ENCODE results near the gene RAD51B.

GRCh38 chr14:68028075-68028474 is 208.5 kb downstream of the RAD51B start:
- TF ChIP-seq CTCF (IDR thresholded peaks at IDR 0.05) (no peak), POLR2A (IDR thresholded peaks at IDR 0.05) (no peak), EP300 (IDR thresholded peaks at IDR 0.05) (no peak)

Data from upper lobe of left lung (tissue), 4 donors.